Esophagus squamous epithelium (tissue), 4 donors: ENCODE data around the gene S100A10.

Experiments used
- CTCF ChIP-seq, 6 experiments: fragments of 450-650 bp in 4 of 6; fragments of 200-600 bp in 2 of 6; sonication (generic) in 2 of 6; IDR thresholded peaks; one replicate each; pipeline ENCODE4 v1.5.1; 2016 to 2019; ENCODE audit warnings: antibody characterized with exemption in 6 of 6, mild to moderate bottlenecking in 4 of 6, moderate library complexity in 4 of 6
- POLR2A ChIP-seq, 4 donors: fragments of 450-650 bp; IDR thresholded peaks; one replicate each; pipeline ENCODE4 v1.6.1; 2017; ENCODE audit warnings: antibody characterized with exemption in 4 of 4, mild to moderate bottlenecking in 4 of 4, moderate library complexity in 3 of 4

GRCh38 chr1:152034324-152034653, 40.6 kb upstream of the S100A10 start:
- TF ChIP-seq CTCF (IDR thresholded peaks at IDR 0.05) (no peak), POLR2A (IDR thresholded peaks at IDR 0.05) (no peak)
